Keratinocyte (primary cell): Measurements from ENCODE around the gene JDP2. TPM values are rescaled to one million over a fixed set of nuclear protein-coding genes. Genes with fewer than 3 reads are reported as not detected.

Experiments used
- DNase-seq: peaks from one replicate; pipeline ENCODE4 v3.0.0-alpha.2; 2011; ENCODE audit warnings: low read depth, missing footprints, low spot score
- FAIRE-seq: peaks from 2 replicates; lab custom pipeline; 2011; peaks lifted over from hg19 to GRCh38; lab: Jason Lieb, UNC
- H2AFZ ChIP-seq: 2 replicates; pipeline ENCODE4 v1.6.0; 2012; ENCODE audit warnings: low read length, control low read depth, inconsistent platforms; ENCODE audit not compliant: control insufficient read depth
- H3K27ac ChIP-seq: 2 replicates; pipeline ENCODE4 v1.5.1; 2011; ENCODE audit warnings: low read length; ENCODE audit not compliant: control insufficient read depth, insufficient read depth
- H3K27me3 ChIP-seq: 3 replicates; pipeline ENCODE4 v1.6.0; 2011; ENCODE audit warnings: low read length; ENCODE audit not compliant: control insufficient read depth, insufficient read depth; ENCODE audit errors: extremely low read depth
- H3K36me3 ChIP-seq, 2 experiments: 2 replicates in 1 of 2; 3 replicates in 1 of 2; pipeline ENCODE4 v1.5.1; 2011; ENCODE audit warnings: low read length in 2 of 2, mild to moderate bottlenecking in 1 of 2; ENCODE audit not compliant: control insufficient read depth in 2 of 2, insufficient read depth in 2 of 2; ENCODE audit errors: extremely low read depth in 1 of 2
- H3K4me1 ChIP-seq: 3 replicates; pipeline ENCODE4 v1.5.1; 2011; ENCODE audit warnings: low read length; ENCODE audit not compliant: control insufficient read depth, insufficient read depth; ENCODE audit errors: extremely low read depth
- H3K4me2 ChIP-seq: 3 replicates; pipeline ENCODE4 v1.6.0; 2011; ENCODE audit warnings: low read depth, low read length; ENCODE audit not compliant: control insufficient read depth, insufficient read depth; ENCODE audit errors: extremely low read depth
- H3K4me3 ChIP-seq, 3 experiments: fragments of 200-600 bp in 1 of 3; sonication (generic) in 1 of 3; 2 replicates in 2 of 3; 3 replicates in 1 of 3; pipeline ENCODE4 v1.5.1; 2011 to 2016; ENCODE audit warnings: low read length in 3 of 3, mild to moderate bottlenecking in 3 of 3, control low read depth in 2 of 3, inconsistent platforms in 1 of 3, low read depth in 1 of 3, mixed read lengths in 1 of 3, mixed run types in 1 of 3, moderate library complexity in 1 of 3; ENCODE audit not compliant: control insufficient read depth in 2 of 3, insufficient read depth in 2 of 3; ENCODE audit errors: extremely low read depth in 1 of 3
- H3K79me2 ChIP-seq: 2 replicates; pipeline ENCODE4 v1.6.0; 2012; ENCODE audit warnings: low read length; ENCODE audit not compliant: control insufficient read depth, insufficient read depth
- H3K9ac ChIP-seq: 3 replicates; pipeline ENCODE4 v1.6.0; 2011; ENCODE audit warnings: low read length; ENCODE audit not compliant: control insufficient read depth, insufficient read depth; ENCODE audit errors: extremely low read depth
- H3K9me1 ChIP-seq: 3 replicates; pipeline ENCODE4 v1.6.0; 2011; ENCODE audit warnings: low read length; ENCODE audit not compliant: control insufficient read depth, insufficient read depth; ENCODE audit errors: extremely low read depth
- H3K9me3 ChIP-seq: 2 replicates; pipeline ENCODE4 v1.5.1; 2012; ENCODE audit warnings: low read depth, low read length; ENCODE audit not compliant: control insufficient read depth
- H4K20me1 ChIP-seq: 3 replicates; pipeline ENCODE4 v1.6.0; 2011; ENCODE audit warnings: low read length; ENCODE audit not compliant: control insufficient read depth, insufficient read depth; ENCODE audit errors: extremely low read depth
- EZH2 ChIP-seq: IDR thresholded peaks from one replicate; pipeline ENCODE4 v1.6.1; 2012; ENCODE audit warnings: inconsistent platforms, mild to moderate bottlenecking, low read length, moderate library complexity
- dilution Hi-C: fragments of 300-500 bp; cut with MboI; formaldehyde crosslinking; loops from one replicate; pipeline ENCODE4 v1.7.0; 2020; ENCODE audit warnings: low sequenced_read_pairs; ENCODE audit not compliant: extremely low pct_ligation_motif_present
- polyA plus RNA-seq, 5 experiments: library from polyadenylated mRNA; depleted of rRNA in 3 of 5; stranded (reverse) in 3 of 5; stranded (forward) in 1 of 5; unstranded in 1 of 5; fragments of >200 nt; gene quantifications; 1 replicate in 1 of 5; 2 replicates in 3 of 5; 3 replicates in 1 of 5; pipeline versions ENCODE4 v1.2.1 to v1.2.3, GENCODE V29; 2011 to 2012; ENCODE audit warnings: missing spikeins in 2 of 5, low read depth in 1 of 5, low replicate concordance in 1 of 5
- TF ChIP-seq, protein P1 (sequence below), 3 experiments: IDR thresholded peaks in 1 of 3; conservative IDR thresholded peaks in 1 of 3; optimal IDR thresholded peaks in 1 of 3; 2 replicates in 2 of 3; 3 replicates in 1 of 3; pipeline versions ENCODE3 to v1.5.1; 2011; ENCODE audit warnings: low read length in 3 of 3, mild to moderate bottlenecking in 3 of 3, moderate library complexity in 2 of 3, control low read depth in 1 of 3, inconsistent platforms in 1 of 3; ENCODE audit not compliant: insufficient read depth in 2 of 3; ENCODE audit errors: extremely low read depth in 1 of 3

Gene JDP2
- polyA plus RNA-seq, 1 donor (not counting 4 experiments of a cell fraction or from before 2014, with no cell fraction given) = 13.5 TPM

DNA sequence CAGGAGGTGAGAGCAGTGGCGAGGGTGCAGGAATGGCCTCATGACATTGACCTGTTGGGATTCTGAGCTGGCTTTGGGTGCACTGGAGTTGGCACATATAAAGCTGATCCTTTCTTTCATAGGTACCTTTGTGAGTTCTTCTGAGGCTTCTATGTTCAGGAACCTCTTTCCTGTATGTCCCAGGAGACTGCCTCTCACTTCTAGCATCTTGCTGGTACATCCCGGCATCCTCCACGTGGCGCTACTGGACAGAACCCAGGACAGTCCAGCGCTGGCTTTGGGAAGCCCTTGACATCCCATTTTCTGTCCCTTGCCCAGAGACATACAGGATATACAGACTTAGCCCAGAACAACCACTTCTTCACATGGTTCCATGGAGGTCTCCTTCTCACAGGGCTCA, 50.1 kb downstream of the JDP2 start:
- dilution Hi-C loops = no loop called here
- Histone ChIP-seq H2AFZ (no peak overlapping the region), H3K9ac (no peak overlapping the region), H3K4me1 (no peaks in the 10 kb centered on the region), H3K9me1 (no peaks in the 10 kb centered on the region), H3K79me2 (no peaks in the 10 kb centered on the region), H3K36me3 (no peaks in the 10 kb centered on the region), H3K27ac (no peak overlapping the region), H4K20me1 (no peaks in the 10 kb centered on the region), H3K4me2 (no peak overlapping the region), H3K27me3 (peaks cover 4% of the 10 kb centered on the region), H3K4me3 (no peak overlapping the region), H3K9me3 (no peaks in the 10 kb centered on the region)
- TF ChIP-seq EZH2 = no peak
- TF ChIP-seq, protein P1, sequence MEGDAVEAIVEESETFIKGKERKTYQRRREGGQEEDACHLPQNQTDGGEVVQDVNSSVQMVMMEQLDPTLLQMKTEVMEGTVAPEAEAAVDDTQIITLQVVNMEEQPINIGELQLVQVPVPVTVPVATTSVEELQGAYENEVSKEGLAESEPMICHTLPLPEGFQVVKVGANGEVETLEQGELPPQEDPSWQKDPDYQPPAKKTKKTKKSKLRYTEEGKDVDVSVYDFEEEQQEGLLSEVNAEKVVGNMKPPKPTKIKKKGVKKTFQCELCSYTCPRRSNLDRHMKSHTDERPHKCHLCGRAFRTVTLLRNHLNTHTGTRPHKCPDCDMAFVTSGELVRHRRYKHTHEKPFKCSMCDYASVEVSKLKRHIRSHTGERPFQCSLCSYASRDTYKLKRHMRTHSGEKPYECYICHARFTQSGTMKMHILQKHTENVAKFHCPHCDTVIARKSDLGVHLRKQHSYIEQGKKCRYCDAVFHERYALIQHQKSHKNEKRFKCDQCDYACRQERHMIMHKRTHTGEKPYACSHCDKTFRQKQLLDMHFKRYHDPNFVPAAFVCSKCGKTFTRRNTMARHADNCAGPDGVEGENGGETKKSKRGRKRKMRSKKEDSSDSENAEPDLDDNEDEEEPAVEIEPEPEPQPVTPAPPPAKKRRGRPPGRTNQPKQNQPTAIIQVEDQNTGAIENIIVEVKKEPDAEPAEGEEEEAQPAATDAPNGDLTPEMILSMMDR (optimal IDR thresholded peaks at IDR 0.05 in 1 of 3, IDR thresholded peaks at IDR 0.05 in 1 of 3, conservative IDR thresholded peaks at IDR 0.05 in 1 of 3; ENCODE audit: extremely low read depth in 1 of 3, insufficient read depth in 2 of 3, low read length in 3 of 3) = no peak
- DNase-seq (no peak), FAIRE-seq (no peak)

DNA sequence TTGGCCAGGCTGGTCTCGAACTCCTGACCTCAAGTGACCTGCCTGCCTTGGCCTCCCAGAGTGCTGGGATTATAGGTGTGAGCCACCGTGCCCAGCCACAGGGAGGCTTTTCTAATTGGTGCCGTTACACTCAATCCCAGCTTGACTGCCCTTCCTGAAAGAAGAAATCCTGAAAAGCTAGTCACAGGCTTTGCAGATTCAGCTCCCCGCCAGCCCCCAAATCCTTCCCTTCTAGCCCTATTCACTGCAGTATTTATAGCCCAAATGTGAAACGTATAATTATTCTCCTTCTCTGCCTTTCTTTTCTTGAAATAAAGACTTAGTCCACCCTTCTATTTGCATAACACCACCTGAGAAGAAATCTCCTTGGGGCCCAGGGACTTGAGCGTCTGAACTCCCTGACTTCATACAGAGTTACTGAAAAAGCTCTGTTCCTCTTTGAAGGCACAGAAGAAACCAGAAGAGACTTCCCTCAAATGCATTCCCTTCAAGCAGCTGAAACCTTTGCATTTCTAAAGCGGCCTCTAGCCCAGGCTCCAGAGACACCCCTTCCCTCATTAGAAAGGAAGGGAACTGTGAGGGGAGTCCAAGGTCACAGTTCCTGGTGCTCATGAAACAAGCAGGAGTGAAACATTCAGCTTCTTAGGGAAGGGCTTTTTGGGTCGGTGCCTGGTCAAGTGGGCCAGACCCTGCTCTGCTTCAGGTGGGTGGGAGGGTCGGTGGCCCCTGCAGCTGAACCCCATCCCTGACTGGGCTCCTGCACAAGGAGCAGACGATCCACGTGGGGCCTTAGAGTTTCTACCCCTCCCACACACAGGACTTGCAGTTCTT, 52.2 kb downstream of the JDP2 start:
- peaks cover 4% of the 10 kb centered on the region for H3K27me3 ChIP-seq
- no peaks in the 10 kb centered on the region for H3K4me1 ChIP-seq
- FAIRE-seq (no peak), DNase-seq (no peak)
- no peaks in the 10 kb centered on the region for H3K9me3 ChIP-seq
- no peak for TF ChIP-seq EZH2
- TF ChIP-seq, protein P1 (optimal IDR thresholded peaks at IDR 0.05 in 1 of 3, IDR thresholded peaks at IDR 0.05 in 1 of 3, conservative IDR thresholded peaks at IDR 0.05 in 1 of 3; ENCODE audit: extremely low read depth in 1 of 3, insufficient read depth in 2 of 3, low read length in 3 of 3) = no peak
- no peaks in the 10 kb centered on the region for H3K36me3 ChIP-seq
- no peak overlapping the region for H3K27ac ChIP-seq
- H3K4me3 ChIP-seq = no peak overlapping the region
- no peak overlapping the region for H3K4me2 ChIP-seq
- no peaks in the 10 kb centered on the region for H4K20me1 ChIP-seq
- no peaks in the 10 kb centered on the region for H3K79me2 ChIP-seq
- H3K9ac ChIP-seq = no peak overlapping the region
- H3K9me1 ChIP-seq = no peaks in the 10 kb centered on the region
- dilution Hi-C loops = no loop called here
- no peak overlapping the region for H2AFZ ChIP-seq
